ENCODE measurements around the gene ANKRD7.
"Not testable (repeated sequence)": the region's sequence is repeated elsewhere in the genome, so short reads cannot be mapped to it uniquely, and the experiment has no call there.

ANKRD7 gene

DNA sequence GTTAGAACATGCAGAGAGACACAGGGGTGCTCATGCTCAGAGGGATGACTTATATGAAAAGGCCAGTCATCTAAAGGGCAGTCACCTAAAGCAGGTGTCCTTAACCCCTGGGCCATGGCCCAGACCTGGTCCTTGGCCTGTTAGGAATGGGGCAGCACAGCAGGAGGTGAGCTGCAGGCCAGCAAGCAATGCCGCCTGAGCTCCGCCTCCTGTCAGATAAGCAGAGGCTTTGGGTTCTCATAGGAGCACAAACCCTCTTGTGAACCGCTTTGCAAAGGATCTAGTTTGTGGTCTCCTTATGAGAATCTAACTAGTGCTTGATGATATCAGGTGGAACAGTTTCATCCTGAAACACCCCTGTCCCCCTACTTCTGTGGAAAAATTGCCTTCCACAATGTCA is 14.5 kb downstream of the ANKRD7 start:
- no peak for TF ChIP-seq CTCF (IDR thresholded peaks at IDR 0.05; ENCODE audit: low read depth, low read length)
- no peak for DNase-seq (ENCODE audit: extremely low read depth, low read depth)

DNA sequence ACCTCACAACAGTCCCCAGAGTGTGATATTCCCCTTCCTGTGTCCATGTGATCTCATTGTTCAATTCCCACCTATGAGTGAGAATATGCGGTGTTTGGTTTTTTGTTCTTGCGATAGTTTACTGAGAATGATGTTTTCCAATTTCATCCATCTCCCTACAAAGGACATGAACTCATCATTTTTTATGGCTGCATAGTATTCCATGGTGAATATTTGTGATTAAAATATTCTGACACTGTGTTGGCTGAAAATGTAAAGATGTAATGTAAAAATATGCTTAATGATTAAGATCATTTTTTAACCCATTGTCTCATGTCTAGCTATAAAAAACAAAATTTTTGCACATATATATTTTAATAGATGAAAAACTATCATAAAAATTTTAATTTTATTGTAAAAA is 15.8 kb downstream of the ANKRD7 start:
- DNase-seq (ENCODE audit: extremely low read depth, low read depth): not testable (repeated sequence)

DNA sequence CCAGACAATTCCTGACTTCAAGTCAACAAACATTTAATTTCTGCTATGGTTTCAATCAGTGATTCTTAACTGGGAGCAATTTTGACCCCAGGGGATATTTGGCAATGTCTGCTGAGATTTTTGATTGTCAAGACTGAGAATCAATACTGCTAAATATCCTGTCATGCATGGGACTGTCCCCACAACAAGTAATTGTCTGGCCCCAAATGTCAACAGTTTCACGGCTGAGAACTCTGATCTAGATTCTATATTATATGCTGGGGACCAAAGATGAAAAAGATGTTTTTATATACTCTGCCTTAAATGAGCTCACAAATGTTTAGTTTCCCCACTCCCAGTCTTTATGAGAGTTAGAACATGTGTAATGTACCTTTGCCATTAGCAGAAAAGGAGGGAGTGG is 19.2 kb downstream of the ANKRD7 start:
- DNase-seq (ENCODE audit: extremely low read depth, low read depth): no peak
- TF ChIP-seq CTCF (IDR thresholded peaks at IDR 0.05; ENCODE audit: low read depth, low read length): no peak

DNA sequence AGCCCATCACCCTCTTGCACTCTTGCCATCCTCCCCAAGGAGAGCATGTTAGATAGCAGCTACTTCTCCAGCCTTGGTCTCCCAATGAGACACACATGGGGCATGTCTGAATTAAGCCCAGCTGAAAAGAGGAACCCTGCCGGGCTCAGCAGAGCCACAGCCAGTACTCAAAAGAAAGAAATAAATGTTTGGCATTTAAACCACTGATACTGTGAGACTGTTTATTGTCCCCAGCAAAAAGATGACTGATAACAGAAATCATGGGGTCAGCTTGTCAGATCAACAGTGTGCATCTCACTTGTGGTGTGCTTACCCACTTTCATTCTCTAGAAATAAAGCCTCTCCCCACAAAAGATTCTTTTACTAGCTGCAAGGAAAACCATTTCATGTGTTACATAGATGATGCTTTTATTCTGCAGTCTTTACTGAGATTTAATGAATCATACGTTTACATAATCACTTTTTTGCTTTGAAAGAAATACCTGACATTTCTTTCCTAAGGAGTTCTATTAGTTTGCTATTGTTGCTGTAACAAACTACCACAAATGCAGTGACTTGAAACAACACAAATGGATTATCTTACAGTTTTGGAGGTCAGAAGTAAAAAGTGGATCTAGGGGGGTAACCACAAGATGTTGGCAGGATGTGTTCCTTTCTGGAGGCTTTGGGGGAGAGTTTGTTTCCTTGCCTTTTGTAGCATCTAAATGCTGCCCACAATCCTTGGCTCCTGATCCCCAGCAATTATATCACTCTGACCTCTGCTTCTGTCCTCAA is 20.9 kb downstream of the ANKRD7 start:
- TF ChIP-seq CTCF (IDR thresholded peaks at IDR 0.05; ENCODE audit: low read depth, low read length): no peak
- DNase-seq (ENCODE audit: extremely low read depth, low read depth): no peak

DNA sequence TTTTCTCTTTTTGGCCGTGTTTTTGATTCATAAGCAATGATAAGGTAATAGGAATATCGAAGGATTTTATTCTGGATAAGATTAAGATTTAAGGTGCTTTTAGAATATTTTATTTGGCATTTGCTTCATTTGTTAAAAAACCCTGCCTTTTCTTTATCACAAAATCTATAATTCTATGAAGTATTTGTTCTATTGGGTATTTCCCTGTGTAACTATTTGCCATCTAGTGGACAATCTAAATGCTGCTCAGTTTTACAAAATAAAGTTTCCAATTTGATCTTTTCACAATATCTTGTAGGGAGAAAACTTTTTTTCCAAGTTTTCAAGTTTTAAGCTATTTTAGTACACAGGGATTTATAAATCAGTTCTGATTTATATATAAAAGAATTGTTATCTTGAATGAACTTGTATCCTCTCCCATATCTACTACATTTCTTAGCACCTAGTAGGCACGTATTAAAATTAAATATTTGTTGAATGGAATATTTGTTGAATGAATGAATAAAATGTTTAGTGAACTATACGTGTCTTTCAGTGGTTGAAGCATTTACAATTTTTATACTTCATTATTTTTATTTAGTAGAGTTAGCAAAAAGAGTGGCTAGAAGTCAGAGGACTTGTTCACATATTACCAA is 26.5 kb downstream of the ANKRD7 start:
- TF ChIP-seq CTCF (IDR thresholded peaks at IDR 0.05; ENCODE audit: low read depth, low read length): no peak; the same call in 1 of the 2 replicates
- DNase-seq (ENCODE audit: extremely low read depth, low read depth): no peak

DNA sequence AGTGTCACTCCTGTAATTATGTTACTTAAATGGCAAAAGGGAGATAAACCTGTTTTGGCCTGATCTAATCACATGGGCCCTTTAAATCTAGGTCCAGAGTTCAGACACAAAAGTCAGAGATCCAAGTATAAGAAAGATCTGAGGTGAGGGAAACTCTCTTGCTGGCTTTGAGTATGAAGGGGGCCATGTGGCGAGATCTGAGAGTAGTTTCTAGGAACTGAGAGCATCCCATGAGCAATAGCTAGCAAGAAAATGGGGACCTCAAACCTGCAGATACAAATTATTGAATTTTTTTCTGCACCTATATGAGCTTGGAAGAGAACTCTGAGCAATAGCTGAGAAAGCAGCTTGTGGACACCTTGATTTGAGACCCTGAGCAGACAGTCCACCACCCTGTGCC is 27.6 kb downstream of the ANKRD7 start:
- DNase-seq (ENCODE audit: extremely low read depth, low read depth): no peak
- no peak for TF ChIP-seq CTCF (IDR thresholded peaks at IDR 0.05; ENCODE audit: low read depth, low read length)

DNA sequence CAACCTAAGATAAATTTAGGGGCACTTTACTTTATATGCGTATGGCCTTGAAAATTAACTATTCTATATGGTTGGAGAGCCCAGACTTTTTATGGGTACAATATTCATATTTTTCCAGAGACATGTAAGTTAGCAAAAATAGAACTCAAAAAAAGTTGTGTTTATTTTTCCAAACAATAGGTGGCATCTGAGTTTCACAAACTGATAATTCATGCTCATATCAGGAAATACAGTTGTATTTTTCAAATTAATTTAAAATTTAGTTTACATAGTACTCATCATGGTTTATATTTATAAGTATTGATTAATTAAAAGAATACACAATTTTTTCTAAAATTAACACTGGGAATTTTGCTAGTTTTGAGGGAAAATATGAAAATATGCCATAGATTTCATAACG is 34.6 kb downstream of the ANKRD7 start:
- DNase-seq (ENCODE audit: extremely low read depth, low read depth): no peak

More for the DNA sequence above, 34.6 kb downstream of the ANKRD7 start:
- no peak for TF ChIP-seq CTCF (IDR thresholded peaks at IDR 0.05; ENCODE audit: low read depth, low read length)

All from AG09319 (cell line).